K562 (cell line): ENCODE measurements around the gene CDKL5. TPM values are rescaled to one million over a fixed set of nuclear protein-coding genes. Genes with fewer than 3 reads are reported as not detected.

Source experiments
- ATAC-seq: fragments of 200-7000 bp; cut with Tn5 transposase; 3 replicates; pipeline ENCODE4 v1.9.1; 2020; ENCODE audit warnings: moderate library complexity
- BruUV-seq: library from RNA; stranded (reverse); fragments of 400-500 nt; replicated peaks from 2 replicates; lab custom pipeline; 2021; lab: Mats Ljungman, UMichigan
- CTCF ChIA-PET: fragments of 300-600 bp; formaldehyde crosslinking; extraction: SDS; loops from one replicate; lab custom pipeline; 2021; ENCODE audit warnings: low intra/inter-chr PET ratio; lab: Yijun Ruan, JAX
- POLR2A ChIA-PET: fragments of 300-600, 350-650 bp; sonication (Branson Sonifier 250); formaldehyde crosslinking; extraction: SDS; loops from one replicate; lab custom pipeline; 2021; ENCODE audit warnings: antibody characterized with exemption, inconsistent platforms; lab: Yijun Ruan, JAX
- DNase-seq, 4 experiments: peaks; one replicate each; pipeline versions ENCODE4 v3.0.0 to v3.0.0-alpha.2; 2011 to 2018; ENCODE audit warnings: low spot score in 3 of 4, mixed read lengths in 3 of 4; ENCODE audit errors: extremely low read depth in 1 of 4
- FAIRE-seq: peaks from 2 replicates; lab custom pipeline; 2011; peaks lifted over from hg19 to GRCh38; lab: Jason Lieb, UNC
- H2AFZ ChIP-seq: 2 replicates; pipeline ENCODE4 v1.6.0; 2011; ENCODE audit warnings: low read depth, low read length, control low read depth, inconsistent platforms
- H3K27ac ChIP-seq: fragments of 200-600 bp; 3 replicates; pipeline ENCODE4 v1.8.0; 2011; ENCODE audit warnings: low read depth, mild to moderate bottlenecking, control low read depth, inconsistent platforms, low read length, moderate library complexity, mixed read lengths; ENCODE audit errors: extremely low read depth
- H3K27me3 ChIP-seq, 2 experiments: fragments of 300-600 bp in 1 of 2; 2 replicates in 1 of 2; 3 replicates in 1 of 2; pipeline versions ENCODE4 v1.6.0 to v1.8.0; 2011; ENCODE audit warnings: inconsistent platforms in 2 of 2, low read length in 2 of 2, mild to moderate bottlenecking in 1 of 2, mixed read lengths in 1 of 2, moderate library complexity in 1 of 2; ENCODE audit not compliant: control insufficient read depth in 2 of 2, insufficient read depth in 2 of 2
- H3K36me3 ChIP-seq: fragments of 300-600 bp; 3 replicates; pipeline ENCODE4 v1.8.0; 2011; ENCODE audit warnings: mild to moderate bottlenecking, low read length, inconsistent platforms; ENCODE audit not compliant: control insufficient read depth, insufficient read depth
- H3K4me1 ChIP-seq, 2 experiments: fragments of 200-600 bp in 1 of 2; replicated peaks in 1 of 2; 2 replicates in 1 of 2; 3 replicates in 1 of 2; pipeline versions ENCODE4 v1.5.1 to v1.8.0; 2011; ENCODE audit warnings: inconsistent platforms in 2 of 2, low read length in 2 of 2, mild to moderate bottlenecking in 1 of 2, mixed read lengths in 1 of 2, moderate library complexity in 1 of 2; ENCODE audit not compliant: control insufficient read depth in 2 of 2, insufficient read depth in 2 of 2
- H3K4me2 ChIP-seq: 2 replicates; pipeline ENCODE4 v1.6.1; 2011; ENCODE audit warnings: low read length, control low read depth, inconsistent platforms, mixed read lengths; ENCODE audit not compliant: insufficient read depth
- H3K4me3 ChIP-seq: fragments of 200-600 bp; sonication (generic), shearing (Covaris generic); 2 replicates; pipeline ENCODE4 v1.5.1; 2016; ENCODE audit warnings: control low read depth, inconsistent platforms
- H3K79me2 ChIP-seq: fragments of 200-600 bp; 3 replicates; pipeline ENCODE4 v1.8.0; 2011; ENCODE audit warnings: low read length, inconsistent platforms; ENCODE audit not compliant: control insufficient read depth, insufficient read depth
- H3K9ac ChIP-seq, 2 experiments: 2 replicates each; pipeline versions ENCODE4 v1.6.0 to v1.6.1; 2011; ENCODE audit warnings: low read depth in 2 of 2, low read length in 2 of 2, control low read depth in 1 of 2, inconsistent platforms in 1 of 2, mild to moderate bottlenecking in 1 of 2, mixed read lengths in 1 of 2; ENCODE audit not compliant: insufficient read depth in 1 of 2
- H3K9me1 ChIP-seq: one replicate; pipeline ENCODE4 v1.6.0; 2011; ENCODE audit warnings: inconsistent platforms, mild to moderate bottlenecking, low read length, moderate library complexity; ENCODE audit not compliant: control insufficient read depth, insufficient read depth
- H3K9me3 ChIP-seq: replicated peaks from 2 replicates; pipeline ENCODE4 v1.5.1; 2011; ENCODE audit warnings: low read depth, low read length, inconsistent platforms; ENCODE audit not compliant: control insufficient read depth, insufficient read depth
- H4K20me1 ChIP-seq: replicated peaks from 2 replicates; pipeline ENCODE4 v1.6.1; 2011; ENCODE audit warnings: low read length, inconsistent platforms, mixed read lengths; ENCODE audit not compliant: control insufficient read depth, insufficient read depth
- CTCFL ChIP-seq: IDR thresholded peaks from 2 replicates; pipeline ENCODE4 v1.6.1; 2011; ENCODE audit warnings: borderline replicate concordance, low read depth, mild to moderate bottlenecking, moderate library complexity, low read length; ENCODE audit not compliant: insufficient read depth, poor library complexity, severe bottlenecking
- HDAC6 ChIP-seq: IDR thresholded peaks from 2 replicates; pipeline ENCODE4 v1.6.1; 2012; ENCODE audit warnings: low read depth, mild to moderate bottlenecking, control low read depth, inconsistent platforms, low read length, moderate library complexity
- RBBP5 ChIP-seq: fragments of 200-600 bp; sonication (generic); IDR thresholded peaks from 2 replicates; pipeline ENCODE4 v1.6.1; 2012; ENCODE audit warnings: borderline replicate concordance, mild to moderate bottlenecking, low read length, control low read depth, inconsistent platforms; ENCODE audit not compliant: insufficient read depth, poor library complexity, severe bottlenecking
- SMAD3 ChIP-seq: fragments of 450-650 bp; formaldehyde crosslinking; conservative IDR thresholded peaks from 2 replicates; pipeline ENCODE4 v1.4.0; 2020; ENCODE audit warnings: mild to moderate bottlenecking
- USF1 ChIP-seq: sonication (generic); formaldehyde crosslinking; IDR thresholded peaks from 2 replicates; pipeline ENCODE4 v1.9.0; 2022; ENCODE audit warnings: mild to moderate bottlenecking, missing genetic modification reagents
- ZNF12 ChIP-seq: sonication (generic); formaldehyde crosslinking; IDR thresholded peaks from 2 replicates; pipeline ENCODE4 v1.4.0; 2020; ENCODE audit warnings: mild to moderate bottlenecking, missing genetic modification reagents
- ZNF57 ChIP-seq: fragments of 450-650 bp; formaldehyde crosslinking; IDR thresholded peaks from 2 replicates; pipeline ENCODE4 v1.4.0; 2020; ENCODE audit warnings: mild to moderate bottlenecking, moderate library complexity
- ZNF655 ChIP-seq: fragments of 250-450 bp; sonication (Bioruptor Pico); IDR thresholded peaks from 2 replicates; pipeline ENCODE4 v1.5.0; 2021
- whole genome bisulfite sequencing: fragments of 100-300 bp; shearing (Covaris generic); methylation state at CpG from one replicate; pipeline ENCODE4 v1.1.6; 2016; ENCODE audit warnings: low coverage, mixed read lengths; ENCODE audit not compliant: insufficient coverage; ENCODE audit errors: missing lambda C conversion rate; 5-methylcytosine and 5-hydroxymethylcytosine counted together
- in situ Hi-C: fragments of 300-500 bp; cut with MboI; formaldehyde crosslinking; loops from 4 replicates; pipeline ENCODE4 v1.15.0; 2018; ENCODE audit warnings: inconsistent platforms, mixed read lengths
- intact Hi-C: fragments of 100-400 bp; cut with micrococcal nuclease; formaldehyde crosslinking; loops from 2 replicates; pipeline ENCODE4 v1.14.2; 2022
- polyA plus RNA-seq, 8 experiments: library from polyadenylated mRNA; depleted of rRNA in 4 of 8; stranded (reverse) in 5 of 8; unstranded in 3 of 8; fragments of >200 nt; fragmentation: Nextera tagmentation in 2 of 8; fragmentation: Illumina TruSeq in 1 of 8; extraction: Ambion mirVana in 2 of 8; extraction: Trizol in 1 of 8; gene quantifications; 2 replicates each; pipeline versions ENCODE4 v1.2.1 to v1.2.3, GENCODE V29; 2011 to 2014; ENCODE audit warnings: inconsistent platforms in 1 of 8, missing spikeins in 1 of 8
- total RNA-seq, 7 experiments: library from RNA; depleted of rRNA in 6 of 7; stranded (reverse); fragments of >200 nt in 6 of 7; fragmentation: Illumina TruSeq in 2 of 7; extraction: Trizol in 2 of 7; gene quantifications; 2 replicates each; pipeline versions ENCODE4 v1.2.1 to v1.2.3, GENCODE V29; 2011 to 2021; ENCODE audit warnings: low replicate concordance in 1 of 7

Gene CDKL5
- total and polyA plus RNA-seq, 9 of the 15 experiments (the other 6 are each of a cell fraction or from before 2014, with no cell fraction given) = under 0.01 to 0.21 (median 0.04) TPM

GRCh38 chrX:18537524-18537923 lies 112.1 kb downstream of the CDKL5 start:
- ChIA-PET CTCF (interaction anchor here (0.6 kb wide), 1 partner anchor 150 kb away, joined by 3 read pairs; no protein-coding TSS in a partner anchor), POLR2A (interaction anchor here (0.5 kb wide), 1 partner anchor 37 kb away, joined by 3 read pairs; no protein-coding TSS in a partner anchor)
- WGBS = 0% methylated on average over 1 of the region's 1 CpG
- no peak overlapping the region for H3K27ac ChIP-seq
- H3K9me3 ChIP-seq = no peaks in the 10 kb centered on the region
- no peak overlapping the region for H3K9ac ChIP-seq
- H4K20me1 ChIP-seq = no peaks in the 10 kb centered on the region
- no peak for TF ChIP-seq ZNF12 (CRISPR knock-in tag)
- TF ChIP-seq ZNF57 (CRISPR knock-in tag) = no peak
- no peak for TF ChIP-seq CTCFL
- TF ChIP-seq ZNF655 (CRISPR knock-in tag) = no peak
- TF ChIP-seq RBBP5 = no peak
- TF ChIP-seq USF1 = no peak
- no peak for TF ChIP-seq SMAD3 (CRISPR knock-in tag)
- TF ChIP-seq HDAC6 = no peak
- H2AFZ ChIP-seq = no peak overlapping the region
- H3K36me3 ChIP-seq = no peaks in the 10 kb centered on the region
- peaks cover 0 to 4% of the 10 kb centered on the region in 2 experiments; a peak in 1 of 5 replicates for H3K27me3 ChIP-seq
- ATAC-seq = no peak
- no peaks in the 10 kb centered on the region for H3K4me1 ChIP-seq
- in situ Hi-C loops = no loop called here
- no peak for DNase-seq
- intact Hi-C loops = no loop called here
- BruUV-seq = no TSS peak
- FAIRE-seq = no peak
- H3K4me3 ChIP-seq = no peak overlapping the region
- no peaks in the 10 kb centered on the region for H3K9me1 ChIP-seq
- H3K4me2 ChIP-seq = no peak overlapping the region
- no peaks in the 10 kb centered on the region for H3K79me2 ChIP-seq
